Measurements from ENCODE around the gene COP1.

GRCh38 chr1:175902281-175902680 lies 304.8 kb downstream of the COP1 start:
- TF ChIP-seq, protein P1, sequence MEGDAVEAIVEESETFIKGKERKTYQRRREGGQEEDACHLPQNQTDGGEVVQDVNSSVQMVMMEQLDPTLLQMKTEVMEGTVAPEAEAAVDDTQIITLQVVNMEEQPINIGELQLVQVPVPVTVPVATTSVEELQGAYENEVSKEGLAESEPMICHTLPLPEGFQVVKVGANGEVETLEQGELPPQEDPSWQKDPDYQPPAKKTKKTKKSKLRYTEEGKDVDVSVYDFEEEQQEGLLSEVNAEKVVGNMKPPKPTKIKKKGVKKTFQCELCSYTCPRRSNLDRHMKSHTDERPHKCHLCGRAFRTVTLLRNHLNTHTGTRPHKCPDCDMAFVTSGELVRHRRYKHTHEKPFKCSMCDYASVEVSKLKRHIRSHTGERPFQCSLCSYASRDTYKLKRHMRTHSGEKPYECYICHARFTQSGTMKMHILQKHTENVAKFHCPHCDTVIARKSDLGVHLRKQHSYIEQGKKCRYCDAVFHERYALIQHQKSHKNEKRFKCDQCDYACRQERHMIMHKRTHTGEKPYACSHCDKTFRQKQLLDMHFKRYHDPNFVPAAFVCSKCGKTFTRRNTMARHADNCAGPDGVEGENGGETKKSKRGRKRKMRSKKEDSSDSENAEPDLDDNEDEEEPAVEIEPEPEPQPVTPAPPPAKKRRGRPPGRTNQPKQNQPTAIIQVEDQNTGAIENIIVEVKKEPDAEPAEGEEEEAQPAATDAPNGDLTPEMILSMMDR (IDR thresholded peaks at IDR 0.05 in 8 of 11, conservative IDR thresholded peaks at IDR 0.05 in 3 of 11), result no peak
- no peak for TF ChIP-seq POLR2AphosphoS5 (IDR thresholded peaks at IDR 0.05)

Data from spleen (tissue), 7 donors.